Bronchial epithelial cell (primary cell): ENCODE data around the gene RPL4. TPM values are rescaled to one million over a fixed set of nuclear protein-coding genes. Genes with fewer than 3 reads are reported as not detected.

Source experiments
- DNase-seq: peaks from one replicate; pipeline ENCODE4 v3.0.0-alpha.2; 2010; ENCODE audit warnings: low read depth
- FAIRE-seq: peaks from 2 replicates; lab custom pipeline; 2011; peaks lifted over from hg19 to GRCh38; lab: Jason Lieb, UNC
- H3K27me3 ChIP-seq: 2 replicates; pipeline ENCODE4 v1.5.1; 2011; ENCODE audit warnings: low read length; ENCODE audit not compliant: control insufficient read depth, insufficient read depth
- H3K36me3 ChIP-seq: 2 replicates; pipeline ENCODE4 v1.5.1; 2011; ENCODE audit warnings: low read length; ENCODE audit not compliant: control insufficient read depth, insufficient read depth
- H3K4me3 ChIP-seq: 2 replicates; pipeline ENCODE4 v1.5.1; 2011; ENCODE audit warnings: mild to moderate bottlenecking, low read depth, low read length, control low read depth
- CTCF ChIP-seq: IDR thresholded peaks from 2 replicates; pipeline ENCODE4 v1.5.1; 2011; ENCODE audit warnings: mild to moderate bottlenecking, moderate library complexity, low read length, control low read depth, inconsistent platforms; ENCODE audit not compliant: insufficient read depth, severe bottlenecking
- total RNA-seq: library from RNA; depleted of rRNA; stranded (reverse); fragments of >200 nt; gene quantifications from 2 replicates; pipeline ENCODE4 v1.2.1, GENCODE V29; 2014

RPL4 gene
- total RNA-seq, 1 donor from 2014 or later, result 4,509 TPM

- FAIRE-seq, result no peak
- Histone ChIP-seq H3K27me3 (no peaks in the 10 kb centered on the region), H3K4me3 (no peak overlapping the region), H3K36me3 (peaks cover 27% of the 10 kb centered on the region)
- DNase-seq, result no peak
- TF ChIP-seq CTCF, result no peak
Measured at GRCh38 chr15:66488525-66488924, 16.1 kb downstream of the RPL4 start.

- no peak for DNase-seq
- no peak for FAIRE-seq
- Histone ChIP-seq H3K36me3 (peaks cover 29% of the 10 kb centered on the region), H3K27me3 (no peaks in the 10 kb centered on the region), H3K4me3 (no peak overlapping the region)
- TF ChIP-seq CTCF, result no peak
Measured at GRCh38 chr15:66486887-66487286, 17.8 kb downstream of the RPL4 start.

GRCh38 chr15:66484539-66485112, 20.0 kb downstream of the RPL4 start:
- Histone ChIP-seq H3K36me3 (peaks cover 22% of the 10 kb centered on the region), H3K4me3 (no peak overlapping the region), H3K27me3 (no peaks in the 10 kb centered on the region)
- no peak for TF ChIP-seq CTCF
- DNase-seq, result no peak
- FAIRE-seq, result no peak

GRCh38 chr15:66483131-66483566, 21.5 kb downstream of the RPL4 start:
- FAIRE-seq, result no peak
- peaks cover 20% of the 10 kb centered on the region for H3K36me3 ChIP-seq
- no peak for DNase-seq

GRCh38 chr15:66482539-66482938, 22.1 kb downstream of the RPL4 start:
- FAIRE-seq, result no peak
- H3K4me3 ChIP-seq, result no peak overlapping the region
- TF ChIP-seq CTCF, result no peak
- no peak for DNase-seq
- peaks cover 16% of the 10 kb centered on the region for H3K36me3 ChIP-seq
- H3K27me3 ChIP-seq, result no peaks in the 10 kb centered on the region

More at GRCh38 chr15:66483131-66483566, 21.5 kb downstream of the RPL4 start:
- H3K4me3 ChIP-seq, result no peak overlapping the region
- no peak for TF ChIP-seq CTCF
- H3K27me3 ChIP-seq, result no peaks in the 10 kb centered on the region
